Adrenal gland (tissue), 12 donors: Measurements from ENCODE around the gene MID1. TPM values are rescaled to one million over a fixed set of nuclear protein-coding genes. Genes with fewer than 3 reads are reported as not detected.

ENCODE experiments used
- DNase-seq, 7 donors: peaks; one replicate each; pipeline ENCODE4 v3.0.0-alpha.2; 2019 to 2020
- H3K27ac ChIP-seq, 5 donors: fragments of 200-600 bp; sonication (generic) in 4 of 5; 1 replicate in 3 of 5; 2 replicates in 2 of 5; pipeline versions ENCODE4 v1.5.1 to v1.8.0; 2016 to 2020; ENCODE audit warnings: mild to moderate bottlenecking in 1 of 5
- H3K27me3 ChIP-seq: fragments of 200-600 bp; 2 replicates; pipeline ENCODE4 v1.8.0; 2021
- H3K36me3 ChIP-seq, 2 donors: fragments of 200-600 bp; replicated peaks in 1 of 2; 1 replicate in 1 of 2; 2 replicates in 1 of 2; pipeline versions ENCODE4 v1.5.1 to v1.8.0; 2018 to 2022
- H3K4me1 ChIP-seq, 2 donors: fragments of 200-600 bp; replicated peaks in 1 of 2; 1 replicate in 1 of 2; 2 replicates in 1 of 2; pipeline versions ENCODE4 v1.5.1 to v1.8.0; 2018 to 2021
- H3K4me3 ChIP-seq, 4 donors: fragments of 200-600 bp; sonication (generic) in 3 of 4; one replicate each; pipeline ENCODE4 v1.5.1; 2016 to 2018
- H3K9me3 ChIP-seq, 3 donors: fragments of 200-600 bp; sonication (generic) in 1 of 3; replicated peaks in 1 of 3; 1 replicate in 2 of 3; 2 replicates in 1 of 3; pipeline versions ENCODE4 v1.5.1 to v1.8.0; 2016 to 2021
- CTCF ChIP-seq, 6 experiments: fragments of 450-650 bp in 4 of 6; fragments of 200-600 bp in 2 of 6; sonication (generic) in 1 of 6; IDR thresholded peaks; 1 replicate in 5 of 6; 2 replicates in 1 of 6; pipeline versions ENCODE4 v1.5.1 to v1.8.0; 2016 to 2021; ENCODE audit warnings: antibody characterized with exemption in 6 of 6, mild to moderate bottlenecking in 2 of 6, moderate library complexity in 1 of 6
- POLR2A ChIP-seq, 2 donors: fragments of 450-650 bp; IDR thresholded peaks; one replicate each; pipeline ENCODE4 v1.6.1; 2017; ENCODE audit warnings: antibody characterized with exemption in 2 of 2, mild to moderate bottlenecking in 2 of 2, moderate library complexity in 1 of 2
- WGBS, 4 donors: extraction: QIAGEN DNeasy Blood & Tissue Kit in 2 of 4; methylation state at CpG; one replicate each; pipeline versions ENCODE4 v1.1.5 to v1.1.7; 2013 to 2017; 5-methylcytosine and 5-hydroxymethylcytosine counted together
- intact Hi-C, 2 donors: fragments of 100-400 bp; cut with DNase I; formaldehyde crosslinking; loops; one replicate each; pipeline versions ENCODE4 v1.14.1 to v1.15.0; 2022 to 2023
- polyA plus RNA-seq, 3 donors: library from polyadenylated mRNA; stranded (reverse); fragments of 200-250 nt in 2 of 3; fragments of 350-450 nt in 1 of 3; fragmentation: Illumina TruSeq in 1 of 3; extraction: RNeasy Lipid Tissue Mini Kit (QIAGEN cat#74804) in 1 of 3; gene quantifications; one replicate each; pipeline ENCODE4 v1.2.3, GENCODE V29; 2013 to 2014
- total RNA-seq, 9 donors: library from RNA; depleted of rRNA in 4 of 9; stranded (reverse); fragments of >200 nt in 4 of 9; fragments of 120-200 nt in 1 of 9; fragmentation: NEBNext Ultra II Directional in 1 of 9; extraction: Animal tissue kit (Norgen Biotek cat#: 25700) in 1 of 9; gene quantifications; one replicate each; pipeline versions ENCODE4 v1.1.0 to v1.2.4, GENCODE V29; 2013 to 2023
- donor health status: healthy with polysubstance abuse.
- donor health status: Bipolar disorder and iron deficiency.
- donor health status: DM: yes; HTN: yes; CAD: no.
- donor health status: DM: no; HTN: no; CAD: no.
- donor health status: DM: no; HTN: no; CAD: no.
- donor health status: DM: yes; HTN: yes; CAD: no.

The MID1 gene
- total and polyA plus RNA-seq, 12 donors = 3.6 to 19.4 (median 7.7) TPM

GRCh38 chrX:10414156-10414824, 206.1 kb downstream of the MID1 start:
- H3K9me3 ChIP-seq = no peaks in the 10 kb centered on the region
- DNase-seq = no peak
- H3K4me1 ChIP-seq = no peaks in the 10 kb centered on the region
- intact Hi-C loops = no loop called here
- no peak overlapping the region for H3K27ac ChIP-seq
- H3K36me3 ChIP-seq = no peaks in the 10 kb centered on the region
- H3K27me3 ChIP-seq = no peaks in the 10 kb centered on the region
- 87 to 90% (median 89%) methylated on average over 9 of the region's 9 CpGs for WGBS, 4 donors
- TF ChIP-seq CTCF (IDR thresholded peaks at IDR 0.05) (no peak), POLR2A (IDR thresholded peaks at IDR 0.05) (no peak)
- no peak overlapping the region for H3K4me3 ChIP-seq

GRCh38 chrX:10404436-10404835, 215.9 kb downstream of the MID1 start:
- no peak for DNase-seq
- Histone ChIP-seq H3K36me3 (no peaks in the 10 kb centered on the region), H3K27ac (no peak overlapping the region), H3K4me3 (no peak overlapping the region), H3K27me3 (no peaks in the 10 kb centered on the region), H3K4me1 (no peaks in the 10 kb centered on the region), H3K9me3 (no peaks in the 10 kb centered on the region)
- TF ChIP-seq POLR2A (IDR thresholded peaks at IDR 0.05) (no peak), CTCF (IDR thresholded peaks at IDR 0.05) (no peak)
- intact Hi-C loops = no loop called here

- Histone ChIP-seq H3K36me3 (no peaks in the 10 kb centered on the region), H3K4me3 (no peak overlapping the region), H3K4me1 (no peaks in the 10 kb centered on the region), H3K27me3 (no peaks in the 10 kb centered on the region), H3K27ac (no peak overlapping the region), H3K9me3 (no peaks in the 10 kb centered on the region)
- DNase-seq = no peak
- WGBS, 4 donors = 64 to 78% (median 72%) methylated on average over 1 of the region's 1 CpG
- TF ChIP-seq POLR2A (IDR thresholded peaks at IDR 0.05) = no peak
- TF ChIP-seq CTCF (IDR thresholded peaks at IDR 0.05) = no peak
- intact Hi-C loops = no loop called here
These were observed 219.1 kb downstream of the MID1 start for GRCh38 chrX:10401239-10401638.

GRCh38 chrX:10399043-10399741, 221.2 kb downstream of the MID1 start:
- Histone ChIP-seq H3K36me3 (no peaks in the 10 kb centered on the region), H3K4me1 (no peaks in the 10 kb centered on the region), H3K4me3 (no peak overlapping the region), H3K9me3 (no peaks in the 10 kb centered on the region), H3K27ac (no peak overlapping the region), H3K27me3 (no peaks in the 10 kb centered on the region)
- no peak for TF ChIP-seq CTCF (IDR thresholded peaks at IDR 0.05)
- TF ChIP-seq POLR2A (IDR thresholded peaks at IDR 0.05) = no peak
- DNase-seq = no peak
- intact Hi-C loops = no loop called here
